Measurements from ENCODE around the gene THSD7A. TPM values are rescaled to one million over a fixed set of nuclear protein-coding genes. Genes with fewer than 3 reads are reported as not detected.

The THSD7A gene
- total RNA-seq, 1 experiment from 2014 or later = 4.0 TPM

DNA sequence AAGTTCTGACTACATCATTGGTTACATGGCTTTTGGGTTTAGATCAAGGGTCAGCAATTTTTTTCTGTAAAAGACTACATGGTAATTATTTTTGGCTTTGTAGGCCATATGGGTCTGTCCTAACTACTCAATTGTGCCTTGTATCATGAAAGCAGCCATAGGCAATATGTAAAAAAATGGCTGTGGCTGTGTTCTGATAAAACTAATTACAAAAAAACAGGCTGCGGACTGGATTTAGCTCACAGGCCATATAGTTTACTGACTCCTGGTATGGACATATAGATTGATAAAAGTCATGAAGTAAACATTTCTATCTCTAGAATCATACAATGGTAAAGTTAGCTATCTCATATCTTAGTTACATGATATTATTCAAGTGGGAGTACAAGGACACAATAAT, 375.4 kb downstream of the THSD7A start:
- H3K79me2 ChIP-seq (ENCODE audit: low read depth) = no peaks in the 10 kb centered on the region
- ChIA-PET CTCF (no interaction called here), POLR2A (ENCODE audit: unreplicated experiment) (no interaction called here)
- BruUV-seq (replicated peaks) = no TSS peak
- H3K4me2 ChIP-seq = no peak overlapping the region
- H3K4me1 ChIP-seq (replicated peaks; ENCODE audit: insufficient read depth) = no peaks in the 10 kb centered on the region
- intact Hi-C loops (cut with micrococcal nuclease; ENCODE audit: unreplicated experiment) = no loop called here
- no peaks in the 10 kb centered on the region for H3K36me3 ChIP-seq (ENCODE audit: low read depth)
- no peaks in the 10 kb centered on the region for H4K20me1 ChIP-seq (ENCODE audit: insufficient read depth)
- H3K27me3 ChIP-seq (ENCODE audit: insufficient read depth, low read depth) = no peaks in the 10 kb centered on the region
- no peak for TF ChIP-seq EZH2 (IDR thresholded peaks at IDR 0.05; ENCODE audit: low read depth)
- TF ChIP-seq, protein P1, sequence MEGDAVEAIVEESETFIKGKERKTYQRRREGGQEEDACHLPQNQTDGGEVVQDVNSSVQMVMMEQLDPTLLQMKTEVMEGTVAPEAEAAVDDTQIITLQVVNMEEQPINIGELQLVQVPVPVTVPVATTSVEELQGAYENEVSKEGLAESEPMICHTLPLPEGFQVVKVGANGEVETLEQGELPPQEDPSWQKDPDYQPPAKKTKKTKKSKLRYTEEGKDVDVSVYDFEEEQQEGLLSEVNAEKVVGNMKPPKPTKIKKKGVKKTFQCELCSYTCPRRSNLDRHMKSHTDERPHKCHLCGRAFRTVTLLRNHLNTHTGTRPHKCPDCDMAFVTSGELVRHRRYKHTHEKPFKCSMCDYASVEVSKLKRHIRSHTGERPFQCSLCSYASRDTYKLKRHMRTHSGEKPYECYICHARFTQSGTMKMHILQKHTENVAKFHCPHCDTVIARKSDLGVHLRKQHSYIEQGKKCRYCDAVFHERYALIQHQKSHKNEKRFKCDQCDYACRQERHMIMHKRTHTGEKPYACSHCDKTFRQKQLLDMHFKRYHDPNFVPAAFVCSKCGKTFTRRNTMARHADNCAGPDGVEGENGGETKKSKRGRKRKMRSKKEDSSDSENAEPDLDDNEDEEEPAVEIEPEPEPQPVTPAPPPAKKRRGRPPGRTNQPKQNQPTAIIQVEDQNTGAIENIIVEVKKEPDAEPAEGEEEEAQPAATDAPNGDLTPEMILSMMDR (conservative IDR thresholded peaks at IDR 0.05) = no peak
- no peak overlapping the region for H3K4me3 ChIP-seq
- no peaks in the 10 kb centered on the region for H3F3A ChIP-seq (ENCODE audit: insufficient read depth, low read depth)
- peaks cover 5% of the 10 kb centered on the region; the same call in 1 of the 2 replicates for H3K9me2 ChIP-seq (ENCODE audit: insufficient read depth)
- H3K9me3 ChIP-seq (ENCODE audit: insufficient read depth, low read depth) = no peaks in the 10 kb centered on the region
- H3K27ac ChIP-seq = no peak overlapping the region
- DNase-seq = no peak
- no peak overlapping the region for H2AFZ ChIP-seq

DNA sequence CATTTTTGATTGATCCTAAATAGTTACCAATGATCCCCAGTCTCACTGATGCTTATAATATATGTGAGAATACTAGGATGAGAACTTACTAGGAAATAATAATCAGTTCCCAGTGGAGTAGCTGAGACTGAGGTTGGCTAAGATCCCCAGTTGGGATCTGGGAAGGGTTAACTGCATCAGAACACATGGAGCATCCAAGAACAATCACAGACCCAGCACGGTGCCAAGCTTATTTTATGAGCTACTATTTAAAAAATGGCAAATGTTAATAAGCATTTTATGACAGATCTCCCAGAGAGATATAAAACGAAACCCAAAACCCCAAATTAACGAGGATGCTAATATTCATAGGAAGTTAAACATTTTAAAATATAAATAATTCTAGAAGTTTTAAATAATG, 379.5 kb downstream of the THSD7A start:
- DNase-seq = no peak
- no peaks in the 10 kb centered on the region for H3K4me1 ChIP-seq (replicated peaks; ENCODE audit: insufficient read depth)
- CTCF ChIA-PET = no interaction called here
- no peak overlapping the region for H2AFZ ChIP-seq
- POLR2A ChIA-PET (ENCODE audit: unreplicated experiment) = interaction anchor here (0.6 kb wide), 1 partner anchor 18 kb away, joined by 10 read pairs; no protein-coding TSS in a partner anchor
- H3K27me3 ChIP-seq (ENCODE audit: insufficient read depth, low read depth) = no peaks in the 10 kb centered on the region
- no peaks in the 10 kb centered on the region for H3K79me2 ChIP-seq (ENCODE audit: low read depth)
- no peak for TF ChIP-seq EZH2 (IDR thresholded peaks at IDR 0.05; ENCODE audit: low read depth)
- TF ChIP-seq, protein P1 (conservative IDR thresholded peaks at IDR 0.05) = no peak
- no peaks in the 10 kb centered on the region for H4K20me1 ChIP-seq (ENCODE audit: insufficient read depth)
- H3K9me2 ChIP-seq (ENCODE audit: insufficient read depth) = no peaks in the 10 kb centered on the region
- no peaks in the 10 kb centered on the region for H3K9me3 ChIP-seq (ENCODE audit: insufficient read depth, low read depth)
- BruUV-seq (replicated peaks) = no TSS peak
- H3K4me3 ChIP-seq = no peak overlapping the region
- intact Hi-C loops (cut with micrococcal nuclease; ENCODE audit: unreplicated experiment) = no loop called here
- no peak overlapping the region for H3K4me2 ChIP-seq
- no peaks in the 10 kb centered on the region for H3K36me3 ChIP-seq (ENCODE audit: low read depth)
- no peaks in the 10 kb centered on the region for H3F3A ChIP-seq (ENCODE audit: insufficient read depth, low read depth)
- no peak overlapping the region for H3K27ac ChIP-seq

DNA sequence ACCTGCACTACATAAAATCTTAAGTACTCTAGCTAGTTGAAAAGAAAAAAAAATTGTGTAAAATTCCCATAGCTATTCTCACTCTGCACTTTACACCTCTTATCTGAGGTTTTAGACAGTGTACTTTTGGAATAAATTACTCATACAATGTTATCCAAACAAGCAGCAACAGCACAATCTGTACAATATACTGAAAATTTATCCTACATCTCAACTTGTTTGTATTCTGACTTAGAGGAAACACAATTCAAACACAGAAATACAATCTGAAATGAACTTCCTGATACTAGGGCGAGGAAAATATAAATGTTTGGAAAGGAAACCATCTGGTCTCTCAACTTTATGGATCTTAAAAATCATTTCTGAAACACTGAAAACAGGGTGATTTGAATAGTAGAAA, 381.7 kb downstream of the THSD7A start:
- no peaks in the 10 kb centered on the region for H3K27me3 ChIP-seq (ENCODE audit: insufficient read depth, low read depth)
- TF ChIP-seq, protein P1 (conservative IDR thresholded peaks at IDR 0.05) = no peak
- TF ChIP-seq EZH2 (IDR thresholded peaks at IDR 0.05; ENCODE audit: low read depth) = no peak
- H3K9me2 ChIP-seq (ENCODE audit: insufficient read depth) = no peaks in the 10 kb centered on the region
- no peak overlapping the region for H3K4me3 ChIP-seq
- H2AFZ ChIP-seq = no peak overlapping the region
- intact Hi-C loops (cut with micrococcal nuclease; ENCODE audit: unreplicated experiment) = no loop called here
- no peaks in the 10 kb centered on the region for H3F3A ChIP-seq (ENCODE audit: insufficient read depth, low read depth)
- H3K4me2 ChIP-seq = no peak overlapping the region
- no peaks in the 10 kb centered on the region for H3K4me1 ChIP-seq (replicated peaks; ENCODE audit: insufficient read depth)
- H3K36me3 ChIP-seq (ENCODE audit: low read depth) = no peaks in the 10 kb centered on the region
- H3K79me2 ChIP-seq (ENCODE audit: low read depth) = no peaks in the 10 kb centered on the region
- BruUV-seq (replicated peaks) = no TSS peak
- no peak overlapping the region for H3K27ac ChIP-seq
- no peak for DNase-seq
- CTCF ChIA-PET = no interaction called here
- no peaks in the 10 kb centered on the region for H4K20me1 ChIP-seq (ENCODE audit: insufficient read depth)
- POLR2A ChIA-PET (ENCODE audit: unreplicated experiment) = no interaction called here
- H3K9me3 ChIP-seq (ENCODE audit: insufficient read depth, low read depth) = no peaks in the 10 kb centered on the region
